ENCODE data around the gene OVCA2.

OVCA2 gene

DNA sequence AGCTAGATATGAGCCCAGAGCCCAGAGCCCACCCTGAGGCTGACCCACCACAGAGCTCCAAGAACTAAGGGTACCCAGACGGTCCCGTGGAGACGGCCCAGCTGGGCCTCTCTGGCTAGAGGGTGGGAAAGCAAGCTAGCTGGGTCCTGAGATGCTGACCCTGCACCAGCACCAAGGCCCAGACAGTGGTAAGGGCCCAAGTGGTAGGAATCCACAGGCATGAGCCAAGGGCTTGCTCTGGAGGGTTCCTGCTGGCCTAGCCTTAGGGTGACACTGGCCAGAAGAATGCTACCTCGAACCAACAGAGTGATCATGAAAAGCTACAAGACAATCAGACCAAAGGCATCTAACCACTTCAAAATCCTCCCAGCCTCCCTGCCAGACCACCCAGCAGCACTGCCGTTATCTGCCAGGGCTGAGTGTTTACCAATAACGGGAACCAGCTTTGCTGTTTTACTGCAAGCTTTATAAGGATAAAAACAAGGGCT lies 26.3 kb downstream of the OVCA2 start:
- H3K4me1 Mint-ChIP-seq: peaks cover 95% of the 10 kb centered on the region
- no peak overlapping the region for H3K4me3 Mint-ChIP-seq
- no peak for DNase-seq
- peaks cover 55% of the 10 kb centered on the region for H3K36me3 Mint-ChIP-seq (ENCODE audit: low read depth)
- H3K27me3 Mint-ChIP-seq (ENCODE audit: low read depth, poor library complexity): peaks cover 4% of the 10 kb centered on the region
- TF ChIP-seq, protein P1, sequence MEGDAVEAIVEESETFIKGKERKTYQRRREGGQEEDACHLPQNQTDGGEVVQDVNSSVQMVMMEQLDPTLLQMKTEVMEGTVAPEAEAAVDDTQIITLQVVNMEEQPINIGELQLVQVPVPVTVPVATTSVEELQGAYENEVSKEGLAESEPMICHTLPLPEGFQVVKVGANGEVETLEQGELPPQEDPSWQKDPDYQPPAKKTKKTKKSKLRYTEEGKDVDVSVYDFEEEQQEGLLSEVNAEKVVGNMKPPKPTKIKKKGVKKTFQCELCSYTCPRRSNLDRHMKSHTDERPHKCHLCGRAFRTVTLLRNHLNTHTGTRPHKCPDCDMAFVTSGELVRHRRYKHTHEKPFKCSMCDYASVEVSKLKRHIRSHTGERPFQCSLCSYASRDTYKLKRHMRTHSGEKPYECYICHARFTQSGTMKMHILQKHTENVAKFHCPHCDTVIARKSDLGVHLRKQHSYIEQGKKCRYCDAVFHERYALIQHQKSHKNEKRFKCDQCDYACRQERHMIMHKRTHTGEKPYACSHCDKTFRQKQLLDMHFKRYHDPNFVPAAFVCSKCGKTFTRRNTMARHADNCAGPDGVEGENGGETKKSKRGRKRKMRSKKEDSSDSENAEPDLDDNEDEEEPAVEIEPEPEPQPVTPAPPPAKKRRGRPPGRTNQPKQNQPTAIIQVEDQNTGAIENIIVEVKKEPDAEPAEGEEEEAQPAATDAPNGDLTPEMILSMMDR (IDR thresholded peaks at IDR 0.05): no peak
- H3K27ac Mint-ChIP-seq: no peak overlapping the region
- H3K9me3 Mint-ChIP-seq: no peaks in the 10 kb centered on the region

DNA sequence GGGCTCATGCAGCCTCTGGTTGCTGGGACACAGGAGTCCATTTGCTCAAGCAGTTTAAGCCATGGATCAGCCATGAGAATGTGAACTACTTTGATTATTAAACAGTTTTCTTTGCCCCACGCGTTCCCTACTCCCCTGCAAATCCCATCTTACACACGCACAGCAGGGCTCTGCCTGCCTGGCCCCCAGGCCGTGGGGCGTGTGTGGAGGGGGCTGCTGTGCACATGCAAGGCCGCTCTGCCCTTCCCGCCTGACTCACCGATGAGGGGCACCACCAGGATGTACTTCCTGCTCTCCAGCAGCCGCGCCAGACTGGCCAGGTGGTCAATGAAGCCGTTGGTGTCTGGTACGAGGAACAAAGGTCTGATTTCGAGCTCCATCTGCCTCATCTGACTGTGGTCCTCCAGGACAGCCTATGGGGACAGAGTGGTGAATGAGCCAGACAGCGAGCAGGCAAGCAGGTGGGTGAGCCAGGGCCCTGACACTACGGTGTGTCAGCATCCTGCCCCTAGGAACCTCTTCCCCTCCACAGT lies 26.8 kb downstream of the OVCA2 start:
- Mint-ChIP-seq H3K27me3 (ENCODE audit: low read depth, poor library complexity) (peaks cover 4% of the 10 kb centered on the region), H3K4me3 (no peak overlapping the region), H3K27ac (no peak overlapping the region), H3K36me3 (ENCODE audit: low read depth) (peaks cover 52% of the 10 kb centered on the region), H3K4me1 (peaks cover 90% of the 10 kb centered on the region), H3K9me3 (no peaks in the 10 kb centered on the region)
- DNase-seq: no peak
- TF ChIP-seq, protein P1 (IDR thresholded peaks at IDR 0.05): no peak

DNA sequence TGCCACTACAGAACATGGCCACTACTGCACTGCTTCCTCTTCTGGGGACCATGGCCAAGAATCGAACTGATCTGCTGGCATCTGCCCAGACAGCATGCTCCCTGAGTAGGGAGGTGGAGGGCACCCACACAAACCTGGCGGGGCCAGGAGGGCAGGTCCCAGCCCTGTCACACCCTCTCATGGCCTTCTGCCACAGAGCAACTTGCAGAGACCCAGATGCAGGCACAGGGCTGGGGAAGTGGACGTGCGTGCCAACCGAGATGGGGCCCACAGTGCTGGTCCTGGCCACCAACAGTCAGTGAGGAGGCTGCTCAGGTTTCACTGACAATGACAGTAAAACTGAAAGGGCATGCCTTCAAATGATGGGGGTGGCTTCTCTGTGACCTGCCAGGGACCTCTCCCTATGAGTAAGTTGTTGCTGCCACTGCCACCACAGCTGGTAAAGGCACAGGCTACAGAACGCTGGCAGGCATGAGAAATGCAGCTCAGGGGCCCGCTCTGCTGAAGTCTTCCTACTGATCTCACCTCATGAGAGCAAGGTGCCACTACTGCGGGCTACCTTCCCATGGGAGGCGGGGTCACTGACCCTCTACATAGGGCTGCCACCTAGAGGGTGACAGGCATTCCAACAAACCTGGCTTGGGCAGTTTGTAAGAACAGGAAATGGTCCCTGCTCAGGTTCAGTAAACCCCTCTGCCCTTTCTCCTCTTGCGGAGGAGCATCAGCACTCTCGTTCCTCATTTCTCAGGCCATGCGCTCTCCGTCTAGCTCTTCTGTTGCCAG lies 28.6 kb downstream of the OVCA2 start:
- DNase-seq: no peak
- H3K4me3 Mint-ChIP-seq: no peak overlapping the region
- peaks cover 4% of the 10 kb centered on the region for H3K27me3 Mint-ChIP-seq (ENCODE audit: low read depth, poor library complexity)
- H3K4me1 Mint-ChIP-seq: peaks cover 86% of the 10 kb centered on the region
- TF ChIP-seq, protein P1 (IDR thresholded peaks at IDR 0.05): no peak
- H3K36me3 Mint-ChIP-seq (ENCODE audit: low read depth): peaks cover 36% of the 10 kb centered on the region
- H3K9me3 Mint-ChIP-seq: no peaks in the 10 kb centered on the region
- H3K27ac Mint-ChIP-seq: no peak overlapping the region

- peaks cover 86% of the 10 kb centered on the region for H3K4me1 Mint-ChIP-seq
- H3K27ac Mint-ChIP-seq: no peak overlapping the region
- no peak for DNase-seq
- H3K27me3 Mint-ChIP-seq (ENCODE audit: low read depth, poor library complexity): peaks cover 4% of the 10 kb centered on the region
- peaks cover 30% of the 10 kb centered on the region for H3K36me3 Mint-ChIP-seq (ENCODE audit: low read depth)
- no peaks in the 10 kb centered on the region for H3K9me3 Mint-ChIP-seq
- TF ChIP-seq, protein P1 (IDR thresholded peaks at IDR 0.05): no peak
- H3K4me3 Mint-ChIP-seq: no peak overlapping the region
These were observed 29.2 kb downstream of the OVCA2 start for GRCh38 chr17:2071024-2071385.

- peaks cover 27% of the 10 kb centered on the region for H3K36me3 Mint-ChIP-seq (ENCODE audit: low read depth)
- peaks cover 86% of the 10 kb centered on the region for H3K4me1 Mint-ChIP-seq
- DNase-seq: no peak
- no peak overlapping the region for H3K27ac Mint-ChIP-seq
- H3K27me3 Mint-ChIP-seq (ENCODE audit: low read depth, poor library complexity): peaks cover 4% of the 10 kb centered on the region
- H3K4me3 Mint-ChIP-seq: no peak overlapping the region
- H3K9me3 Mint-ChIP-seq: no peaks in the 10 kb centered on the region
- TF ChIP-seq, protein P1 (IDR thresholded peaks at IDR 0.05): no peak
These were observed 29.8 kb downstream of the OVCA2 start for GRCh38 chr17:2071455-2072281.
